GM18526 (cell line): ENCODE data around the gene RFNG.
A peak's percentile ranks its signal among the peaks of the same experiment; 100 is the strongest.

Experiments used
- POLR2A ChIP-seq: IDR thresholded peaks from 3 replicates; pipeline ENCODE4 v1.6.1; 2011; ENCODE audit not compliant: insufficient read length; ENCODE audit errors: extremely low read depth

Gene RFNG

DNA sequence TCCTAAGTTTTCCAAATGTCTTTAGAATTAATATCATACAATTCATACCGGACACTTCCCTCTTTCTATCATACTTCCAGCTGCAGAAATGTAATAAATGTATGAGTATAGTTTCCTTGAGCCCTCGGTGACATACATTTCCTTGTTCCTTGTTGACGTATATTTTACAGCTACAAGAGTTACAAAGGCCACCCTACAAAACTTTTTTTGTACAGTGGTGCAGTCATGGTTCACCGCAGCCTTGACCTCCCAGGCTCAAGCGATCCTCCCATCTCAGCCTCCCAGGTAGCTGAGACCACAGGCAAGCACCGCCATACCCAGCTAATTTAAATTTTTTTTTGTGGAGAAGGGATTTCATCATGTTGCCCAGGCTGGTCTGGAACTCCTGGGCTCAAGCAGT, 21.2 kb upstream of the RFNG start:
- TF ChIP-seq POLR2A, result no peak

GRCh38 chr17:82070611-82071010, 19.0 kb upstream of the RFNG start:
- TF ChIP-seq POLR2A, result no peak

DNA sequence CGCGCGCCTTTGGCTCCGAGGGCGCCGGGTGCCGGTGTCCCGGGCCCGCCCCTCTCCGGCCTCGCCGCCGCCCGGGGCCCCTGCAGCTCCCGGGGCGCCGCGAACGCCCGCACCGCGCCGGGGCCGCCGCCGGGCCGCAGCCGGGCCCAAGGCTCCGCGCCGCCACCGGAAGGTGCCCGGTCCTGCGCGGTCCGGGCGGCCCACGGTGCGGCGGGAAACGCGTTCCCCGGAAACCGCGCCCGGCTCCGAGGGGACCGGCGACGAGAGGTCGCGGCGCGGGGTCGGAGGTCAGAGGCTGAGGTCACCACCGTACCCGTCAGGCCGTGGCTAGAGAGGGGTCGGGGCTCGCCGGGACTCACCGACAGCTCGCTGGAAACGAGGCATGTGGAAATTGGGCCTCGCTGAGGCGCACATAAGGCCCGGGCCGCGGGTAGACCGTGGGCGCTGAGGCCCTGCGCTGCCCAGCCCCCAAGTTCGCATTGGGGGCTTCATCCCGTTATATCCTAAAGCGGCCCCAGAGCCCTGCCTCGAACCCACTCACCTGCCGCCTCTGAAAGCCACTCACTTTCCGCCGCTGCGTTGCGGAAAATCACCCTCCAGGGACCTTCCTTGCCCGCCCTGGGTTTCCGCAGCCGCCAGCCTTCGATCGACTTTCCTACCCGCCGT, 14.2 kb upstream of the RFNG start, which contains the start of gene DUS1L:
TSS of gene DUS1L (minus strand) at position 167 of the 666 bp plus-strand sequence. CDS start 745 bp downstream, outside the sequence.
- peak; percentile 76 for TF ChIP-seq POLR2A

DNA sequence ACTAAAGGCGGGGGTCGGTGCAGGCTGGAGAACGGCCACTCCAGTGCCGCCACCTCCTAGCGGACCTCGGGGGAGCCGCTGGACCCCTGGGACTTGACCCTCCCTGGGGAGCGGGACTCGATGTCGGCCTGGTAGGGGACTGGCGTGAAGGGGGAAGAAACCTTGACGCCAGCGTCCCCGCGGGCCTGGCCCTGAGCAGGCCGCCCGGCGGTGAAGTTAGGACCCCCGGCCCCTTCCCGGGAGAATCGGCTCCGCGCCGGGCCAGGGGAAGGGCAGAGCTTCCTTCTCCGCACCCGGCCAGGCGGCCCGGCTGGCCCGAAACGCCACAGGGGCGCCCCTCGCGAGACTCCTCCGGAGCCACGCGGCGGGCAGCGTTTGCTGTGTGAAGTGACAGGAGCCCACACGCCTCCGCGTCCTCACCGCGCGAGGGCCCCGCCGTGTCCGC, 13.6 kb upstream of the RFNG start:
- no peak for TF ChIP-seq POLR2A

- no peak for TF ChIP-seq POLR2A
Measured at GRCh38 chr17:82064433-82065192, 13.0 kb upstream of the RFNG start.

- TF ChIP-seq POLR2A, result no peak
Measured at GRCh38 chr17:82063424-82064415, 12.1 kb upstream of the RFNG start.

DNA sequence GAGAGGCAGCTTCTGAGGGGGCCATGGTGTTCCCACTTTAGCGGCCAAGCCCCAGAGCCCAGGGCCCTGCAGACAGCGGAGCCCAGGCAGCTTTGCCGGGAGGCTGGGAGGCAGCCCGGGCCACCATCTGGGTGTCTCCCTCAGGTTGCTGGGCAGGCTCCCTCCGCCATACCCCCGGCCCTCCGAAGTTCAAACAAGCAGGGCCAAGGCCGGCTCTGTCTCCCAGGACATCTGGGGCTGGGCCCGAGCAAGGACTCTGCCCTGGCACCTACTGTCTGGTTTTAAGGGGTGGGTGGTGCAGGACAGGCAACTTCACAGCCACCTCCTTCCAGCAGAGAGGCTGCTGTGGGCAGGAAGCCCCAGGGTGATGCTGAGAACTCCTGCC, 11.4 kb upstream of the RFNG start:
- no peak for TF ChIP-seq POLR2A

DNA sequence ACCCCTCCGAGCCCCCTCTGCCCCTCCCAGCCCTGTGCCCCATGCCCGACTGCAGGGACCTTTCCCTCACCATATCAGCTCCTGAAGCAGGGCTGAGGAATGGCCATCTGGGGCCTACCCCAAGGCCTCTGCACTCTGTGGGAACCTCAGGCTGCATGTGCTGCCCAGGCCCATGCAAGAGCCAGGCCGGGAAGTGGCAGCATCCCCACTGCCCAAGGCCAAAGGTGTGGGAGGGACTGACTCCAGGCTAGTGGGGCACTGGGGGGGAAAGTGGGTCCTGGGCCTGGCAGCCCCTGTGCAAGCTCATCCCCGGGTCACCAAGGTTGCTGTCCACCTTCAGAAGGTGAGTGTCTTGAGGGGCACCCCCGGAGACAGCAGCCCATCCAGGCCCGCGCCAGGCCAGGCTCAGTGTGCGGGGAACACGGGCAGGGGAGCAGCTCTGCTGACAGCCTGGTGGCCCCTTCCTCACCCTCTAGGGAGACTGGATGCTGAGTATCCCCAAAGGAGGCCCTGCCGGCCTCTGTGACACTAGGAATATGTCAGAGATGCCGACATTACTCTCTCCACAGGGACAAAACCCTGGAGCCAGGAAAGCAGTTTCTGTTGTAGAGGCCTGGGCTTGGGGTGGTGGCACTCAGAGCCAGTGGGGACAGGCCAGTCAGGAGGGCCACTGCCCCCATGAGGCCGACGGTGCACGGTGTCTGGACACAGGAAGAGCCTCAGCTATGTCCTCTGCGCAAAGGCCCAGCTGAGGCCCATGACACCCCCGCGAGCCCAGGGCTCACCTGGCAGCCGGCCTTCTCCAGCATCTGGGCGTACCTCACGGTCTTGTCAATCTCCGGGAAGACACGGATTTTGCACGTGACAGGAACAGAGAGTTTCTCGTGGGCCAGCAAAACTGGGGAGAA, 10.7 kb upstream of the RFNG start:
- no peak for TF ChIP-seq POLR2A

DNA sequence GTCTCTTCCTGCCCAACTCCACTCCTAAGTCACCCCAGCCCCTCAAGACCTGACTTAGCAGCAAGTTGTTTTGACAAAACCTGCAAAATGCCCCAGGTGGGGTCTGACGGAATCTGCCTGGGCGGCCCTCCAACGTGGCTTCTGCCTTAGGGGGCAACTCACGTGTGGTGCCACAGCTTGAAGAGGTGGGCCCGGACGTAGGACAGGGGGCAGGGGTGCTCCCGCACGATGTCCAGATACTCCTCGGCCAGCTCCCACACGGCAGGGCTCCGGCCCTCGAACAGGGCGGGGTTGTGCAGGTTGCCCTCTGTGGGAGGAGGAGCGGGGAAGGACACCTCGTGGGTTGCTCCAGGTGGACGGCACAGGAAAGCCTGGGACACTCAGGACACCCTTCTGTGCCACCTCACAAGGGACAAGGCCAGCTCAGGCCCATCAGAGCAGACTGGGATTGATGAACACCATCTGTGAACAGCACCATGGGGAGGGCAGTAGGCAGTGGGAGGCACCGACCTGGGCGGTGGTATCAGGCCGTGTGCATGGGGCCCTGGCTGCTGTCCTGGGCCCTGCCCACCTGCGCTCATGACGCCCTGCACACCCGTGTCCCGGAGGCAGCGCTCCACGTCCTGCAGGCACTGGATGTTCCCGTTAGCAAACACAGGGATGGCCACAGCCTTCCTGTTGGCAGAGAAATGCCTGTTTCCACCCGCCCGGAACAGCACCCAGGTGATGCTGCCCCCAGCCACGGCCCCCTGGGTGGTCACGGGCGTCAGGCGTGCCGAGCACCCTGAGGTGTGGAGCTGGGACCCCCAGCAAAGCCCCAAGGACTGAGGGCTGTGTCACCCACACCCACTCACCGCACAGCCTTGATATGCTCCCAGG, 9.7 kb upstream of the RFNG start:
- no peak for TF ChIP-seq POLR2A

- TF ChIP-seq POLR2A, result no peak
Measured at GRCh38 chr17:82060614-82061013, 9.0 kb upstream of the RFNG start.

DNA sequence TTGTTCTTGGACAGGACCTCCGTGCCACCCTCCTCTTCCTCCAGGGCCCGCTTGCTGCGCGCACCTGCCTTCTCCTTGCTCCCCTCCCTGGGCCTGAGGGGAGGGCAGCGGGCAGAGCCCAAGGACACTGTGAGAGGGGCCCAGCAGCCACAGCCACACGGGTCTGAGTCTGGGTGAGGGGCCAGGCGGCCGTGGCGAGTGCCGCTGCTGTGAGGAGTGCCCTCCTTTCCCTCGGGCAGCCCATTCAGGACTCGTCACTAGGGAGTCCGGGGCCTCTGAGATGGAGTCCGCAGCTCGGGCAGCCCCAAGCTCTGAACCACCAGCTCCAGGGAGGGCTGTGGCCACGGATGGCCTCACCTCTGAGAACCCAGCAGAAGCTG, 8.4 kb upstream of the RFNG start:
- no peak for TF ChIP-seq POLR2A

DNA sequence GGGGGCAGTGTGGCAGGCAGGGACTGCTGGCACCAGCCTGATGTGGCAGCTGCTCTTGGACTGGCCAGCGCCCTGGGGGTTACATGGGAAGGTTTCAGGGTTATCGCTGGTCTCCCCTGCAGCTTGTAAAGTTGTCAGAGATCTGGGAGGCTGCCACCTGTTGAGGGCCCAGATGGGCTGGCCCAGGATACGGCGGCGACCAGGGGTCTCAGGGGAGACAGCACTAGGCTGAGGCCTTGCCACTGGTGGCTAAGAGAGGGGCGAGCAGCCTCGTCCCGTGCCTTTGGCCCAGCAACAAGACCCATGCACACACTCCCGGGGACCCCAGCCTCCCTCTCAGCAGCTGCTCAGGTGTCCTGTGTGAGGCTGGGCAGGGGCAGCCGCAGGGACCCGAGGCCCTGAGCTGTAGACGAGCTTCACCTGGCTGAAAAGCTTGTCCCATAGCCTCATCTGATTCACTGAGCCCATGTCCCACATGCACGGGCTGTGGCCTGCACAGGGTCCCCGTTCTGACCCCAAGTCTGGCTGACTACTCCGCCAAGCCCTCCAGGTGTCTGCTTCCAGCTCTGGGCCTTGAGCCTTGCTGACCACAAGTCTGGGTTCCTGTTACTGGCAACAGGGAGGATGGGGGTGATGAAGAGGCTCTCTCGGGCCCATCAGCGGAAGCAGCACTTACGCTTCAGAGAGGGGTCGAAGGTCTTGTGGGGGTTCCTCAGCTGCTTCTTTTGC, 7.8 kb upstream of the RFNG start:
- no peak for TF ChIP-seq POLR2A

- no peak for TF ChIP-seq POLR2A
Measured at GRCh38 chr17:82058855-82059249, 7.2 kb upstream of the RFNG start.

DNA sequence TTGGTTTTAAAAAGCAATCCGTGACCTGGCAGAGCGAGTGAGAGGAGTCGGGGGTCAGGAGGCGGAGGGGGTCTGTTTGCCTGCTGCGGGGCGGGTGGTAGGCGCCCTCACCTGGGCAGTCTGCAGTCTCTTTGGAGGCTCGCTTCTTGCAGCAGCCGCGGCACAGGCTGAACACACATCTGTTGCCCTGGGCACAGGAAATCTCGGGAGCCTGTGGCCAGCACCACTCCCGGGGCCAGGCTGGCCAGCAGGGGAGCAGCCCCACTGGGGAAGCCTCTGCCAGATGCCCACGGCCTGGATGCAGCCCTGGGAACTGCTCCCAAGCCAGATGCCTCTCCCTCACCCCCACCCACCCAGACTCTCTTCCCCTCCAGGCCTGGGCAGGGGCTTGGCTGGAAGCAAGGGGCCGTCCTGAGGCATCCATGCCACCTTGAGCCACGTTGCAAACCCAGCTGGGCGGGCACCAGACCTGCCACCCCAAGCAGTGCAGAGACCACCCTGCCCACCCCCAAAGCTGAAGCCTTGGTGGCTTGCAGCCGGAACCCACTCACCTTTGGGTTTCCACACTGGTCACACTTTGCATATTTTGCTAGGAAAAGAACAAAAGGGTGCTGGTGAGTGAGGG, 6.7 kb upstream of the RFNG start:
- TF ChIP-seq POLR2A, result no peak
